SK-N-MC (cell line): ENCODE data around the gene GCSH.

ENCODE experiments used
- EZH2 ChIP-seq: fragments of 200-600 bp; sonication (generic); IDR thresholded peaks from one replicate; pipeline ENCODE4 v1.6.1; 2017; ENCODE audit warnings: antibody characterized with exemption
- FOXP2 ChIP-seq: optimal IDR thresholded peaks from 2 replicates; pipeline ENCODE3; 2011; ENCODE audit warnings: mild to moderate bottlenecking, moderate library complexity; ENCODE audit not compliant: insufficient read depth; ENCODE audit errors: extremely low read length, control extremely low read depth
- POLR2AphosphoS5 ChIP-seq: IDR thresholded peaks from 2 replicates; pipeline ENCODE4 v1.6.1; 2012; ENCODE audit warnings: mild to moderate bottlenecking, low read depth, low read length, borderline replicate concordance

DNA sequence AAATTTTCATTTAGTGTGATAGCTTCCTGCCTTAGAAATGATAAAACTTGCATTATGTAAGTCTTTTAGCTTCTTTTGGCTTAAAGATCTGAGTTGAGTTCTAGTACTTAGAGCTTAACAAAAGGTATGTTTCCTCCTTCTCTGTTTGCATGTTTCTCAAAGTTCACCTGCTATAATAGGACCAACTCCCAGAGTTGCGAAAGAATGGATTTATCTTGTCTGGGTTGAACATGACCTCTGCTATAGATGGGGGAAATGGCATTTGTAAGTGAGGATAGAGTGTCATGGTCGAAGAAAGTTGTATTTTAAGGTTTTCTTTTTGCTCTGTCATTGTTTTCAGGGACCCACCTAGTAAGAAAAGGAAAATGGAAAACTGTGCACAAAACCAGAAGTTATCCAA, 53.4 kb downstream of the GCSH start:
- TF ChIP-seq EZH2 = no peak
- TF ChIP-seq POLR2AphosphoS5 = no peak
- TF ChIP-seq FOXP2 = no peak
